GM23248 (cell line): Measurements from ENCODE around the gene NHLH1.

Experiments
- EZH2 ChIP-seq: fragments of 200-600 bp; sonication (generic); IDR thresholded peaks from 2 replicates; pipeline ENCODE4 v1.6.1; 2018; ENCODE audit warnings: antibody characterized with exemption, mild to moderate bottlenecking; ENCODE audit not compliant: insufficient read depth, poor library complexity, severe bottlenecking
- EZH2phosphoT487 ChIP-seq: fragments of 200-600 bp; sonication (generic); IDR thresholded peaks from 2 replicates; pipeline ENCODE4 v1.6.1; 2018; ENCODE audit warnings: antibody characterized with exemption, moderate library complexity, mild to moderate bottlenecking, low read depth; ENCODE audit not compliant: insufficient read depth

- no peak for TF ChIP-seq EZH2
- no peak for TF ChIP-seq EZH2phosphoT487
Measured at GRCh38 chr1:160404094-160404493, 37.2 kb downstream of the NHLH1 start.
